Activated CD4-positive, CD25-positive, alpha-beta regulatory T cell treated with anti-CD3 and anti-CD28 coated beads, Interleukin-2, amount 50 U/mL, for 16 hours (primary cell): ENCODE data around the gene OR2S2.

Source experiments
- DNase-seq: peaks from one replicate; pipeline ENCODE4 v3.0.0-alpha.2; 2020; ENCODE audit warnings: low read depth, low spot score

The OR2S2 gene

DNA sequence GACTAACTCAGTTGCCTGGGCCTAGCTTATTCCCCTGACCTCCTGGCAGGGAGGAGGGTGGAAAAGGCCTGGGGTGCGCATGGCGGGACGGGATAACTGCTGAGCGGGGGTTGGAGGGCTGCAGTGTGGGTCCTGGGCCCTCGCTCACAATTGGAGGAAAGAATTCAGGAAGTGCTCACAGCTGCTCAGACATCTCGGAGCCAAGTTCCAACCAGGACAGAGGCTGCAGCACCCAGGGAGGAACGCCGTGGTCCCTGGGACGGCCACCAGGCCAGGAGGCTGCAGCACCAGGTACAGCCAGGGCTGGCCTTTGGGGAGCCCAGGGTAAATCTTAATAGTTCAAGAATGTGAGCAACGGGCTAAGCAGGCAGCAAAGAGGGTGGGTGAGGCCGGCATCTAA lies 48.7 kb downstream of the OR2S2 start, which contains the start of gene SPAAR:
SPAAR (plus strand) TSS at position 217 of the 400 bp plus-strand sequence. CDS start 974 bp downstream, outside the sequence.
- DNase-seq, result no peak

DNA sequence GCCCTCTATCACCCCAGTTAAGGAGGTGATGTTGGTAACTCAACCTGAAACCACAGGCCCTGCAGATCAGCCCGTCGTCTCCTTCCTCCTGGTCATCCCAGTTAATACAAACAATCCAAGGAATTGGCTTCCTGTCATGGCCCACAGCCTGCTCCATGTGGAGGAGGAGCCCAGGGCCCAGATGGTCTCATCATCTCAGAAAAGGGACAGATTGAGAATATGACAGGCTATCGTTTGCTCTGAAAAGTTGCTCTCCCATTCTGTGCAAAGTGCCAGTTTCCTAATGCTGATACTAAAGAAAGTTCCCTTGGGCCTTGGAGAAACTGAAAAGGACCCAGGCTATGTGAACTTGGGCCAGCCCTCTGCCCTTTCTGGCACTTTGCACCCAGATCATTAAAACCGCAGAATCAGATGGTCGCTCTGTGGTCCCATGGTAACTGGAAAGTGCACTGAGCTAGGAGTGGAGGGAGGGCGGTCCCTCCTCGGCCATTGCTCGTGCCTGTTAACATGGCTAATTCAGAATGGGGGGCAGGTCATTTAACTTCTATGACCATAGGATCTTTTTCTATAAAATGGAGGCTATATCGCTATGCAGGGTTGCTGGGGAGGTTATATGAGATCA lies 49.3 kb downstream of the OR2S2 start:
- DNase-seq, result no peak

DNA sequence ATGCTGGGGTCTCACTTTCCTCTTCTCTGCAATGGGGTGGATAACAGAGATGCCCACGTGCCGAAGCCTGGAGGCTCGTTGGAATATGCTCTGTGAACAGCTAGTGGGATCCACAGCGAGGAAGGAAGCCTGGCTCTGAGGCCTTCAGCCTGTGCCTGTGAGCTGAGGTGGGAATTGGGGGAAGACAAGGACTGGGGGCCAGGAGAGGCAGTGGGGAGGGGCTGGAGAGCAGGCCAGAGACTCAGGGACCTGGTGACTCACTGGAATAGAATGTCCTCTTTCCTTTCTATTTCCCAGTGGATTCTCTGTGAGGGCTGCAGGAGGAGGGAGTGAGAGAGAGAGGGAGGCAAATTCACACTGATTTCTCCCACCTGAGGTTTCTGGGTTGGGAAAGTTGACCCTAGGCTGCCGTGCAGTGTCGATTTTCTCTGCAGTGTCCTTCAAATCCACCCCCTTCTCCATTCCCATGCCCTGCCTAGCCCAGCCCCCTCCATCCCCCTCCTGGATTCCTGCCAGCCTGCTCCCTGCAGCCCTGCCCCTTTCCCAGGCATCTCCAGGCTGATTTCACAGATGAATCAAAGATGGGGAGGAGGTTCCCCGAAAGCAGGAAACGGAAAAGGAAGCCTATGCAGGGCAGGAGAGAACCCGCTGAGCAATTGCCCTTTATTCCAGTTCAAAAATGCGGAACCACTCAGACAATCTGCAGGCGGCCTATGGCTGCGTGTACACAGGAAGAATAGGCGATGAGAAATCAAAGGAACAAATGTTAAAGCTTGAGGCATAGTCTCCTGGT lies 50.0 kb downstream of the OR2S2 start:
- no peak for DNase-seq
